Neural progenitor cell (in vitro differentiated cells): Measurements from ENCODE around the gene PAQR7. TPM values are rescaled to one million over a fixed set of nuclear protein-coding genes. Genes with fewer than 3 reads are reported as not detected.

Experiments used
- DNase-seq: peaks from one replicate; pipeline ENCODE4 v3.0.0-alpha.2; 2016; ENCODE audit warnings: low spot score
- H2AFZ ChIP-seq: fragments of 200-600 bp; sonication (generic); replicated peaks from 2 replicates; pipeline ENCODE4 v1.6.1; 2016; ENCODE audit warnings: antibody characterized with exemption
- H3F3A ChIP-seq: fragments of 200-600 bp; sonication (generic); 2 replicates; pipeline ENCODE4 v1.6.1; 2016; ENCODE audit warnings: antibody characterized with exemption, low read depth
- H3K27ac ChIP-seq: fragments of 200-600 bp; sonication (generic); 2 replicates; pipeline ENCODE4 v1.5.1; 2016; ENCODE audit warnings: mild to moderate bottlenecking
- H3K27me3 ChIP-seq: fragments of 200-600 bp; sonication (generic); 2 replicates; pipeline ENCODE4 v1.6.1; 2016; ENCODE audit warnings: mild to moderate bottlenecking, moderate library complexity
- H3K36me3 ChIP-seq: fragments of 200-600 bp; sonication (generic); 2 replicates; pipeline ENCODE4 v1.5.1; 2016
- H3K4me1 ChIP-seq: fragments of 200-600 bp; sonication (generic); 2 replicates; pipeline ENCODE4 v1.6.1; 2016; ENCODE audit warnings: mixed run types
- H3K4me2 ChIP-seq: fragments of 200-600 bp; sonication (generic); 2 replicates; pipeline ENCODE4 v1.6.1; 2016
- H3K4me3 ChIP-seq: fragments of 200-600 bp; sonication (generic); 2 replicates; pipeline ENCODE4 v1.5.1; 2016
- H3K79me2 ChIP-seq: fragments of 200-600 bp; sonication (generic); 2 replicates; pipeline ENCODE4 v1.6.1; 2016; ENCODE audit warnings: low read depth
- H3K9ac ChIP-seq: fragments of 200-600 bp; sonication (generic); 2 replicates; pipeline ENCODE4 v1.6.1; 2016
- H3K9me3 ChIP-seq: fragments of 200-600 bp; sonication (generic); 2 replicates; pipeline ENCODE4 v1.5.1; 2016; ENCODE audit warnings: low read depth
- H4K20me1 ChIP-seq: fragments of 200-600 bp; sonication (generic); 2 replicates; pipeline ENCODE4 v1.6.1; 2016; ENCODE audit warnings: low read depth
- H3K27ac Mint-ChIP-seq: 3 replicates; pipeline ENCODE4 v1.8.0; 2021; ENCODE audit warnings: mixed read lengths
- H3K27me3 Mint-ChIP-seq: 2 replicates; pipeline ENCODE4 v1.8.0; 2022; ENCODE audit warnings: low read depth, mild to moderate bottlenecking, inconsistent platforms, moderate library complexity, mixed read lengths; ENCODE audit not compliant: insufficient read depth
- H3K36me3 Mint-ChIP-seq: 3 replicates; pipeline ENCODE4 v1.8.0; 2021; ENCODE audit warnings: mixed read lengths
- H3K4me1 Mint-ChIP-seq: 3 replicates; pipeline ENCODE4 v1.8.0; 2021; ENCODE audit warnings: mixed read lengths
- H3K4me3 Mint-ChIP-seq: 3 replicates; pipeline ENCODE4 v1.8.0; 2021; ENCODE audit warnings: mild to moderate bottlenecking, moderate library complexity, mixed read lengths
- H3K9me3 Mint-ChIP-seq: 3 replicates; pipeline ENCODE4 v1.8.0; 2020; ENCODE audit warnings: mixed read lengths
- CTCF ChIP-seq: fragments of 200-600 bp; sonication (generic); IDR thresholded peaks from 2 replicates; pipeline ENCODE4 v1.5.1; 2017; ENCODE audit warnings: antibody characterized with exemption, mild to moderate bottlenecking
- EZH2 ChIP-seq: fragments of 200-600 bp; sonication (generic); IDR thresholded peaks from 2 replicates; pipeline ENCODE4 v1.6.1; 2017; ENCODE audit warnings: antibody characterized with exemption, mild to moderate bottlenecking, moderate library complexity
- EZH2phosphoT487 ChIP-seq: fragments of 200-600 bp; sonication (generic); IDR thresholded peaks from 2 replicates; pipeline ENCODE4 v1.6.1; 2017; ENCODE audit warnings: antibody characterized with exemption
- total RNA-seq: library from RNA; depleted of rRNA; stranded (reverse); fragments of >200 nt; gene quantifications from 2 replicates; pipeline ENCODE4 v1.2.3, GENCODE V29; 2015; ENCODE audit warnings: low replicate concordance

PAQR7 gene
- total RNA-seq, 1 donor from 2014 or later: 1.1 TPM

GRCh38 chr1:25922056-25922970, 46.8 kb upstream of the PAQR7 start:
- Histone ChIP-seq H3K36me3 (no peaks in the 10 kb centered on the region), H3K9ac (no peak overlapping the region), H3K4me1 (peaks cover 24% of the 10 kb centered on the region), H3K27me3 (peaks cover 36% of the 10 kb centered on the region), H3K4me3 (peak overlapping the region; percentile 64), H3F3A (peaks cover 31% of the 10 kb centered on the region), H4K20me1 (no peaks in the 10 kb centered on the region), H3K79me2 (no peaks in the 10 kb centered on the region), H2AFZ (peak overlapping the region; percentile 95), H3K4me2 (peak overlapping the region; percentile 96), H3K27ac (no peak overlapping the region), H3K9me3 (no peaks in the 10 kb centered on the region)
- no peak for TF ChIP-seq EZH2phosphoT487
- TF ChIP-seq EZH2: peak; percentile 69
- TF ChIP-seq CTCF: no peak
- Mint-ChIP-seq H3K4me1 (peaks cover 55% of the 10 kb centered on the region), H3K27ac (peak overlapping the region; percentile 10), H3K27me3 (peaks cover 9% of the 10 kb centered on the region), H3K4me3 (peak overlapping the region; percentile 73), H3K9me3 (no peaks in the 10 kb centered on the region), H3K36me3 (no peaks in the 10 kb centered on the region)
- peak; percentile 70 for DNase-seq

- H3K9me3 ChIP-seq: no peaks in the 10 kb centered on the region
- H3K4me1 ChIP-seq: peaks cover 12% of the 10 kb centered on the region
- H3K27me3 ChIP-seq: peaks cover 23% of the 10 kb centered on the region
- H3K27ac ChIP-seq: no peak overlapping the region
- H2AFZ ChIP-seq: no peak overlapping the region
- no peaks in the 10 kb centered on the region for H4K20me1 ChIP-seq
- DNase-seq: no peak
- no peak overlapping the region for H3K4me3 ChIP-seq
- Mint-ChIP-seq H3K27me3 (peaks cover 8% of the 10 kb centered on the region), H3K36me3 (no peaks in the 10 kb centered on the region), H3K9me3 (no peaks in the 10 kb centered on the region), H3K4me1 (peaks cover 37% of the 10 kb centered on the region), H3K27ac (no peak overlapping the region), H3K4me3 (no peak overlapping the region)
- peaks cover 21% of the 10 kb centered on the region for H3F3A ChIP-seq
- H3K9ac ChIP-seq: no peak overlapping the region
- H3K4me2 ChIP-seq: no peak overlapping the region
- no peak for TF ChIP-seq EZH2
- no peak for TF ChIP-seq EZH2phosphoT487
- no peak for TF ChIP-seq CTCF
- H3K36me3 ChIP-seq: no peaks in the 10 kb centered on the region
- H3K79me2 ChIP-seq: no peaks in the 10 kb centered on the region
These were observed 43.1 kb upstream of the PAQR7 start for GRCh38 chr1:25918615-25919014.

DNA sequence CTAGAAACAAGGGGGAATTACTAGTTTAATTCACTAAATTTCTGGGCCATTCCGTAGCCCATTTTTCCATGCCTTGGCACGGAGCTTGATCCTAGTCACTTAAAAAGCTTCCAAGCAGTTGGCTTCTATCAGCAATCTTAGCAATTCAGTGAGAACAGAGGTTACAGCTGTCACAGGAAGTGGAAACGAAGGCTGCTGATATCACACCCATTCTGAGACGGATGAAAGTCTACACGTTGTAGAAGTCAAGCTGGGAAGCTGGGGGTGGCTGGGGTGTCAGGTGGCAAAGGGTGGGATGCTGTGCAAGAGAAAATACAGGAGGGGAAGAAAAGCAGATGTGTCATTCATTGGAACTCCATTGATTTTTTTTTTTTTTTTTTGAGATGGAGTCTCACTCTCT, 42.5 kb upstream of the PAQR7 start:
- Mint-ChIP-seq H3K27ac (no peak overlapping the region), H3K4me1 (peaks cover 33% of the 10 kb centered on the region), H3K4me3 (no peak overlapping the region), H3K9me3 (no peaks in the 10 kb centered on the region), H3K36me3 (no peaks in the 10 kb centered on the region), H3K27me3 (peaks cover 4% of the 10 kb centered on the region)
- no peak overlapping the region for H3K4me2 ChIP-seq
- no peaks in the 10 kb centered on the region for H3K9me3 ChIP-seq
- H3K4me1 ChIP-seq: peaks cover 6% of the 10 kb centered on the region
- H3K27me3 ChIP-seq: peaks cover 17% of the 10 kb centered on the region
- H4K20me1 ChIP-seq: no peaks in the 10 kb centered on the region
- no peaks in the 10 kb centered on the region for H3K36me3 ChIP-seq
- no peaks in the 10 kb centered on the region for H3K79me2 ChIP-seq
- peak overlapping the region; percentile 54 for H2AFZ ChIP-seq
- H3K4me3 ChIP-seq: no peak overlapping the region
- no peak overlapping the region for H3K9ac ChIP-seq
- peaks cover 16% of the 10 kb centered on the region for H3F3A ChIP-seq
- DNase-seq: no peak
- no peak for TF ChIP-seq EZH2
- no peak for TF ChIP-seq EZH2phosphoT487
- no peak for TF ChIP-seq CTCF
- no peak overlapping the region for H3K27ac ChIP-seq
